Stimulated activated CD8-positive, alpha-beta memory T cell treated with anti-CD3 and anti-CD28 coated beads, Interleukin-15, amount 100 ng/mL, for 1 hour (primary cell): ENCODE data around the gene OR2A1.
"Not testable (repeated sequence)": the region's sequence is repeated elsewhere in the genome, so short reads cannot be mapped to it uniquely, and the experiment has no call there.

ENCODE experiments used
- DNase-seq: peaks from one replicate; pipeline ENCODE4 v3.0.0-alpha.2; 2020; ENCODE audit warnings: low read depth

OR2A1 gene

GRCh38 chr7:144311872-144312469, at the start of gene OR2A1:
TSS of gene OR2A1 (plus strand) at chr7:144312419. CDS start at chr7:144318125, 5,706 bp downstream.
- DNase-seq = not testable (repeated sequence)

GRCh38 chr7:144264692-144265091, 47.5 kb upstream of the OR2A1 start, which contains the start of gene OR2A7:
TSS of gene OR2A7 (minus strand) at chr7:144264792. CDS start at chr7:144259628, 5,164 bp downstream.
- DNase-seq = not testable (repeated sequence)

GRCh38 chr7:144269188-144269587, 43.0 kb upstream of the OR2A1 start, which contains the start of gene CTAGE8:
TSS of gene CTAGE8 (minus strand) at chr7:144269288. CDS start at chr7:144269250, 38 bp downstream.
- DNase-seq = not testable (repeated sequence)

- DNase-seq = not testable (repeated sequence)
Measured at GRCh38 chr7:144275281-144275680, 36.9 kb upstream of the OR2A1 start.

GRCh38 chr7:144280010-144280409, 32.2 kb upstream of the OR2A1 start:
- DNase-seq = not testable (repeated sequence)

GRCh38 chr7:144281981-144282380, 30.2 kb upstream of the OR2A1 start:
- not testable (repeated sequence) for DNase-seq

GRCh38 chr7:144282490-144282889, 29.7 kb upstream of the OR2A1 start:
- DNase-seq = not testable (repeated sequence)

- not testable (repeated sequence) for DNase-seq
Measured at GRCh38 chr7:144283716-144284115, 28.5 kb upstream of the OR2A1 start.

- DNase-seq = not testable (repeated sequence)
Measured at GRCh38 chr7:144287171-144287784, 24.9 kb upstream of the OR2A1 start.

GRCh38 chr7:144291607-144292006, 20.6 kb upstream of the OR2A1 start:
- not testable (repeated sequence) for DNase-seq

- DNase-seq = not testable (repeated sequence)
Measured at GRCh38 chr7:144292384-144293161, 19.6 kb upstream of the OR2A1 start.

GRCh38 chr7:144293794-144294499, 18.3 kb upstream of the OR2A1 start:
- DNase-seq = not testable (repeated sequence)

GRCh38 chr7:144302578-144303303, 9.5 kb upstream of the OR2A1 start:
- DNase-seq = not testable (repeated sequence)

GRCh38 chr7:144303607-144304006, 8.6 kb upstream of the OR2A1 start:
- not testable (repeated sequence) for DNase-seq

- not testable (repeated sequence) for DNase-seq
Measured at GRCh38 chr7:144305156-144305555, 7.1 kb upstream of the OR2A1 start.

GRCh38 chr7:144309702-144310101, 2.5 kb upstream of the OR2A1 start:
- not testable (repeated sequence) for DNase-seq

GRCh38 chr7:144311218-144311617, 1.0 kb upstream of the OR2A1 start:
- DNase-seq = not testable (repeated sequence)

- not testable (repeated sequence) for DNase-seq
Measured at GRCh38 chr7:144317537-144317936, 5.3 kb downstream of the OR2A1 start.

GRCh38 chr7:144319547-144319946, 7.3 kb downstream of the OR2A1 start:
- DNase-seq = not testable (repeated sequence)

GRCh38 chr7:144321677-144322206, 9.5 kb downstream of the OR2A1 start:
- not testable (repeated sequence) for DNase-seq

- DNase-seq = not testable (repeated sequence)
Measured at GRCh38 chr7:144323359-144323758, 11.1 kb downstream of the OR2A1 start.
